GM19397 (cell line): ENCODE results near the gene ADARB1.

Experiments
- ATAC-seq: cut with Tn5 transposase; IDR thresholded peaks from one replicate; pipeline ENCODE4 v1.9.1; 2021; ENCODE audit warnings: mild to moderate bottlenecking, moderate library complexity; ENCODE audit not compliant: unreplicated experiment

Gene ADARB1

DNA sequence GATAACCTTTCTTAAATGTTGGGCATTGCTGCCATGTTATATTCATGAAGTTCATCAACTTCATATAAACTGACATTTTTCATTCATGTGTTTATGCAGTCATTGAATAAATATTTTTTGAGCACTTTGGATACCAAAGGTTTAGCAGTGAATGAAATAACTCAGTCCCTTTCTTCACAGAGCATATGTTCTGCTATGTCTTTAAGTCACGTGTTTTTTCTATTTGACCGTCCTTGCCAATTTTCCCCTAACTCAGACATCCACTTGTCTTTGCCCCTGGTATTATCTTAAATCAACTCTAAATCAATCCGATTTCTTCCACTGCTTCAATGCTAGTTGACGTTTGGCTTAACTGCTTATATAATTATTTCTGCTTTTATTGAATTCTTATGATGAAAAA is 16.6 kb downstream of the ADARB1 start:
- no peak for ATAC-seq

DNA sequence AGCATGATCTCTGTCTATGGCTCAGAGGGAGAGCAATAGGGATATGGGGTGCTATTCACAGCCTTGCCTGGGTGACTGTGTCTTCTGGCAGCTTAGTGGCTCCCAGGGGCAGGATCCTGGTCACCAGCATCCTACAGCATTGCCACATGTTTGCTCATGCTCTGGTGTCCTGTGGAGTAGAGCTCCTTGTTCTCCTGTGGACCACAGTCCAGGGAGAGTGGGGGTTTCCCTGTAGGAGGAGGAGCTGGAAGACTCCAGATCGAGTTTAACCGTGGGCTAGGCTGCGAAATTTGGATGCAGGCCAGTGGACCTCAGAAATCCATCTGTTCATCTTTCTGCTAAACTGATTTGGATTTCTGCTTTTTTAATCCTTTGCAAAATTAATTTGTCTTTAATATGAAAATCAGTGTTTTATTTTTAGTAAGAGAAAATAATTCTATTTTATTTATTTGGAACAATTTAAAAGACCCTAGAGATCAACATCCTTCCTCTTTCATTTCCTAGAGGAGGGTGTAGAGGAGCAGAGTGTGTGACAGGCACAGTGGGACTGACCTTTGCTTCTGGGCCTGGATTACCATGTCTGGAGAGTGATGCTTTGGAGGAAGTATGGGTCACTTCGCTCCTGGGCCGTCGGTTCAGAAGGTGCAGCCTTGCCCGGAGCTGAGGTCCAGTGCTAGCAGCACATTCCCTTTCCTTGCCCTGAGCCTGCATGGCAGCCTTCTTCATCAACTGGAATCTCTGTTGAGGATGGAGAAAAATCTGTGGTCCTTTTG is 17.4 kb downstream of the ADARB1 start:
- no peak for ATAC-seq

DNA sequence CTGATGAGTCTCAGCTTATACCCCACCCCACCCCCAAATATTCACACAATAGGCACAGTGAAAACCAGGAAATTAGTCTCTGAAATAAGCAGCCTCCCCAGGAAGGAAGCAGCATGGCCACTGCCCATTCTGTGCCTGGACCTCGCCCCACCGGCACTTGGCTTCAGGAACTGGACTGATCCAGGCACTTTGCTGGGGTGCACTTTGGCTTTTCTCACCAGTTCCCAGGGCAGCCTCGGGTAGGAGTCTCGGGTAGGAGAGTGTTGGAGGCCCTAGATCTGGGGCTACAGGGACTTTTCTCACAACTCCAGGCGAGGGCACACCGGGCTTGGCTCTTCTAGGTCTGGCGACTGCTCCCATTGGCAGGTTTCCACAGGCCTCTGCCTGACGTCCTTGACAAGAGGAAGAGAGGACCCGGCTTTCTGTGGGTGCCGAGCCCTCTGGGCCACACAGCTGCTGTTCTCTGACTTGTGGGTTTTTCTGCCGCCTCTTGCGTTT is 18.7 kb downstream of the ADARB1 start:
- no peak for ATAC-seq

DNA sequence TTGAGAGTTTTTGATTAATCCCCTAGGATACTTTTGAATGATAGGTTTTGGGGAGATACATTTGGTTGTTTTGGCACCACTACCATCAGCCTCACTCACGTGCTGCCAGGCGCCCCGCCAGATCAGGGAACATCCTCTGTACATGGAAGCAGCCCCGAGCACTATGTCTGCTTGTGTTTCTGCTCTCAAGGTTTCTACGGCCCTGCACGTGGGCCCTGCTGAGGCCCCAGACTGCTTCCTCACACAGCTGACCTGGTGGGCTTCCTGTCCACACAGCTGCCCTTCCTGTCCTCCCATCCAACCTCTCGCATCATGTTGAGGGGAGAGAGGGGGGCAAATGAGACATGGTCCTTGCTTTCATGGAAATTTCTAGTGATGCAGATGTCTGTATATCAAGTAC is 20.0 kb downstream of the ADARB1 start:
- no peak for ATAC-seq

DNA sequence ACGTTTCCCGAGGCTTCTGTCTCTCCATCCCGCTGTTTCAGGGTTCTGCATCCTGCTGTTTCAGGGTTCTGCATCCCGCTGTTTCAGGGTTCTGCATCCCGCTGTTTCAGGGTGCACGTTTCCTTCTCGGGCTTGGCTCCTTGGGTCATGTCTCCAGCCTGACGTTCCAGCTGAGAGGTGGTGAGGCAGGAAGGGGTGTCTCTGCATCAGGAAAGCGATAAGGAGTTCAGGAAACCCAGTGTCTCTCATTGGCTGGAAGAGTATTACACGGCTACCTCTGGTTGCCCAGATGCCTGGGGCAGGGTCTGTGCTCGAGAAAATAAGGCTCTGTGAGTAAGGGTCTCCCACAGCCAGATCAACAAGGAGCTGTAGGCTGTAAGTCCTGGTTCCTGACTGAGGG is 21.1 kb downstream of the ADARB1 start:
- no peak for ATAC-seq

DNA sequence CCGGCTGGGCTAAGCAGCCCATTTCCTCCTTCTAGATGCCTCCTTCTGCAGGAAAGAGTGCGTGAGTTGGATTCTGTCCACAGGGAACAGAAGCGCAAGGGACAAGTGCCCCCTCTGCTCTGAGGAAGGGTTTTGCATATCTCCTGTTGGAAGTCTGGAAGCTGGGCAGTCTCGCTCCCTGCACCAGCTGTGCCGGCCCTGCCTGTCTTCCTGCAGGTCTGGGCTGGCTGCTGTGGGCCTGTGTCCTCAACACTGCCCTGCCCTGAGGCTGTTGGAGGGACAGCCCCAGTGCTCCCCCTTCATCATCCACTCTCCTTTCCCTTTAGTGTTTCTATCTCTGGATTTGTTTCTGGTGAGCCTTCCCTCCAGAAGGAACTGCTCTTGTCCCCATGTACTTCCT is 21.8 kb downstream of the ADARB1 start:
- no peak for ATAC-seq

DNA sequence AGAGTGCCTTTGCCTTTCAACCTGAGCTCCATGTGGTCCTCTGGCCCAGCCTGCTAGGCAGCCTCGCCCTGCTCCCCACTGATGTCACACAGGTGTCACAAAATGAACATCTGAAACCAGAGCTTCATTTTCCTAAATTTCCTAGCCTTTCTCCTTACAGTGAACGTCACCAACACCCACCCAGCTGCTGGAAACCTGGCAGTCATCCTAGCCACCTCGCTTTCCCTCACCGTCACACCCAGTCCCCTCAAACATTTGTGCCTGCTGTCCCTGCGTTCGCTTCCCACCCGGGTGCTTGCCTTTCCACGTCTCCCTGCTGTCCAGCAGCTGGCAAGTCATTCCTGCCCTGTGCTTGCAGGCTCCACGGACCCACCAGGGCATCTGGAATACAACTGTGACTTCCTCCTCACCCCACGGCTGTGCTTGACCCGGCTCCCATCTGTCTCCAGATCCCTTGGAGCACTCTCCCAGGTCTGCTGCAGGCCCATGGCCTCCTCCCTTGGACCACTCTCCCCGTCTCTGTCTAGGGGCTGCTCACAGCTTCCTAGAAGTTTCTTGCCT is 23.5 kb downstream of the ADARB1 start:
- no peak for ATAC-seq

DNA sequence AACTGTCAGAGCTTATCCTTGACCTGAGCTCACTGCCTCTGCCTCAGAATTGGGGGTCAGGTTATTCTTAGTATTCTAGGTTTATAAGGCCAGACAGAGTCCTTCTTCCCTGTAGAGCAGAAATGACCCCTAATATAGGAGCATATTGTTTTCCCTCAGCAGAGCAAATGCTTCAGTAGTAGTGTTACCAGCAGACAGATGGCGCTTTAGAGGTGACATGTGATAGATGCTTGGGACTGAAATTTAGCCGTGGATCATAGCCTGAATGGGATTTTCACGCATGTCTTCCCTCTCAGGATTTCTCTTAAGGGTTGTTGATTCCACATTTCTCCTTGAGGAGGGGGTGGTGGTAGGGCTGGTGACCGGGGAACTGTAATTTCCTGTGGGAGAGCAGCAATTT is 24.5 kb downstream of the ADARB1 start:
- no peak for ATAC-seq

DNA sequence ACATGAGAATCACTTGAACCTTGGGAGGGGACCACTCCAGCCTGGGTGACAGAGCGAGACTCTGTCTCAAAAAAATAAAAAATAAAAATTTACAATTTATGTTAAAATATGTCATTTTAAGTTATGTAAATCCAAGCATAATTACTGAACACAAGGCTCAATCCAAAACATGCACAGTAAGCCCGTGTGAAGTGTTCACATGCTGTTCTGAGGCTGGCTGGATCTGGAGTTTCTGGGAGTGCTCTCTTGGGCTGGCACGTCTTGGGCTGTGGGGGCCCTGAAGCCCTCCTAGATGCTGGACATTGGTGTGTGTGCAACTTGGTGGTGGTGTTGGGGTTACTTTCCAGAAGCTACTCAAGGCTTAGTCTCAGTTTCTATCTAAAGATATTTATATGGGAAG is 25.2 kb downstream of the ADARB1 start:
- ATAC-seq, result no peak

DNA sequence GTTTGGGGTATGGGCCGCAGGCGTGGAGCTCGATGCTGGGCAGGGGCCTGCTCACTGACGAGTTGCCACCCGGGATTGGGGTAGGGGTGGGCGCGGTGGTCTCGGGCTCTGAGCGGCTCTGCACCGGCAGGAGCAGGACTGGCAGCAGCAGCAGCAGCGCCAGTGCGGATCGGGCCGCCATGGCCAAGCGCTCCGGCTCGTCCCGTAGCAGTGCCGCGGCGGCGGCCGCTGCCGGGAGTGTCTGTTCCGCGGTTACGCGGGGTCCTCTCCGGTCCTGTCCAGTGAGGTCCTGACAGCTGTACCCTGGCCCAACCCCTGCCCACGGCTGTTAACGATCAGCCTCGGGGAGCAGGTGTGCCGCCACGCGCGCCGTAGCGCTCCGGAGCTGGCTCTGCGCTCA is 26.5 kb downstream of the ADARB1 start:
- no peak for ATAC-seq

DNA sequence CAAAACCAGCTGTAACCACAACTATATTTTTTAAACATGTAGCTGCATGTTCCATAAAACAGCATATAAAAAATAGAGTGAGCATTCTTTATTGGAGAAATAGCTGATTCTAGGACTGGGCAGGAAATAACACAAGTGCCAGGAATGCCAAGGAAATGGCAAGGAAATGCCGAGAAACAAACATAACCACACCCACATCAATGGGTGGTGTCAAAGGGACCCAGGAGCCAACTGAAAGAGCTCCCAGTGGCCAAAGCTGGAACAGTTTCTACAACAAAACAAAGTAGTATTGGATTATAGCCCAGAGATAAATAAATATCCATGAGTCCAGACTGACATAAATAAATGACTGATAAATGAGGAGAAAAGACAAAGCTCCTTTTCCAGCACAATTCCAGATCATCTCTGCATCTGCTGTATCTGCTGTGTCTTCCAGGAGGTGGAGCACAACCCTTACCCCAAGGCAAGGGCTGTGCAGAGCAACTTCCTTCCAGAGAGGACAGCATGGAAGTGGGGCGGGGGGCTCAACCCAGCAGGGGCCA is 28.1 kb downstream of the ADARB1 start:
- ATAC-seq, result no peak

DNA sequence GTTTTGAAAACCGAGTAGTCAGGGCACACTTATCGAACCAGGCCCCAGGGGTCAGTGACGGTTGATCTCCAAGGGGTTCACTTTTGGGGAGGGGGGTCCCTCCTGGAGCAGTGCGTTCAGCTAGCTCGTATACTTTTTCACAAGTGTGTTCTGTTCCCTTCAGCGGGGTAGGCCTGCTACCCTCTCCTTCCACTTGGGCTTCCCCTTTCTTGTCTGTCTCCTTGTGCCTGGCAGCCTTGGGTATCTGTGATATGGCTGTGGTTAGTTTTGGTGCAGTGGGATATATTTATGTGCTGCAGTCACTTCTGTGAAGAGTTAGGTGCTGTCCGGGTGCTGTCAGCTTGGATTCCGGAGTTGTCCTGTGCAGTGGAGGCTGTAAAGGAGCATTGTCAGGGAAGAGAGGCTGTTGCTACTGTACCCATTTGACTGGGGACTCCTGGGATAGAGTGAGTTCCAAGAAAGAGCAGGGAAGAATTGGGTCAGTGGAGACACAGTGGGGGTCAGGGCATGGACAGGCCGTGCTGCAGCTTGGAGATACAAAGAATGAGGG is 29.7 kb downstream of the ADARB1 start:
- no peak for ATAC-seq

DNA sequence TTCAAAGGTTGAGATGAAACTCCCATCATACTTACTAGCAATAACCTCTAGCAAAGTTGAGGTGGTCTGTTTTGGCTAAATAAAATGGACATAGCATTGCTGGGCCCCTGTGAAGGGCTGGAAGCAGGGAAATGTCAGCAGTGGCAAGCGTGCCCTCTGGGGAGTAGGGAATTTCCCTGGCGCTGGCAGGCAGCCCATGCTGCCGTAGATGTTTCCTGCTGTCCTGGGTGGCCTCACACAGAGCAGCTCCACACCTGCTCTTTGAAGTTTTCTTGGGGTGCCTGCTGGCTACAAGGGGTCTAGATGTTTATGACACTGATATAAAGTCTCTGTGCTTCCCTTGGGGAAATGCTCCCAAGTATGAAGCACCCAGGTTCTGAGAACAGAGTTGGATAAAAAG is 30.2 kb downstream of the ADARB1 start:
- ATAC-seq, result no peak

DNA sequence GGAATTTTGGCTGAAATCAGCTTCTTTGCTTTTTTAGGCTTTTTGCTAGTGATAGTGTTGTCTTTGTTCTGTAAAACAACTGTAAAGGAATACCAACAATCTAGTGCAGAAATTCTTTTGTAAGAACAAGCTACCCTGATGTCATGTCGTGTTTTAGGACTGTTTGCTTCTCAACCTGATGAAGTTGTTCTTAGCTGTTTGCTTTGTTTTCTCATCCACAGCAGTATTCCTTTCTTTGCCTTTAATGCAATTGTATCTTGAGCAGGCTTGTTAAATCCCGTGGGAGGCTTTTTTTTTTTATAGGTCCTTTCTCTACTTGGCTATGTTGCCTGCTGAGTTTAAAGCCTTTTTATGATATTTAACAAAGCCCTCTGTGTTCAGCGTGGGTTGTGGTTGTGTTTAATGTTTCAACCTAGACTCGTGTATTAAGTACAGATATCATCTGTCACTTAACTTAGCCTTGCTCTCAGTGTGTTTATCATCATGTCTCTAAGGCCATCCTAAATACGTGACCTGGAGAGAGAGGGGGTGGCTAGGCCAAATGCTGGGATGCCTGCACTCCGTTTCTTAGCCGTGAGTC is 31.6 kb downstream of the ADARB1 start:
- no peak for ATAC-seq

DNA sequence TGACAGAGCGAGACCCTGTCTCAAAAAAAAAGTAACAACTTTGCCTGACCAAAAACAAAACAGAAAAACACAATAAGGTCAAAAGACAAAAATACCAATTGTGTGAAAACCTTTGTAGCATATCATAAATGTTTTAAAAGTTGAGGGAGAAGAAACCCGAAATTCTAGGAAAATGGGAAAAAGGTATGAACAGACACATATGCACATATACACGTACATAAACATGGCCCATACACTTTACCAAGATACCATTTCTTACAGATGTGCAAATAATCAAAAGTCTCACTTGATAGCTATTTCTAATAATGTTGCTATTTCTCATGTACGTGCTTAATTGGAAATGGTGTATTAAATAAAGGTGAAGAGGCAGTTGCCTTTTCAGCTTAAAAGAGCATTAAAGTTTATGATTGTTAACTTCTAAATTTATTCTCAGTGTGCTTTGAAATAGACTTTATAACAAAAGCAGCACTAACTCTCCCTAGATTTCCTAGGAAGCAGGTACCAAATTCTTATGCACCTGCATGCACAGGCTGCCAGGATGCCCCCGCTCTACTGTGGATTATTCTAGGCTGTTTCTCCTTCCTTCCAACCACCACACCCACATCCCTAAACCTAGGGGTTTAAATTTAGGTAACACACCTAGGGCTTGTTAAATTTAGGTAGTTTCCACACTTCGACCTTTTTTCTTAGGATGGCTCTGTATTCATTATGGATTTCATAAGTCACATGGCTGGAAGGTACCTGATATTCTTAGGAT is 33.8 kb downstream of the ADARB1 start:
- no peak for ATAC-seq

DNA sequence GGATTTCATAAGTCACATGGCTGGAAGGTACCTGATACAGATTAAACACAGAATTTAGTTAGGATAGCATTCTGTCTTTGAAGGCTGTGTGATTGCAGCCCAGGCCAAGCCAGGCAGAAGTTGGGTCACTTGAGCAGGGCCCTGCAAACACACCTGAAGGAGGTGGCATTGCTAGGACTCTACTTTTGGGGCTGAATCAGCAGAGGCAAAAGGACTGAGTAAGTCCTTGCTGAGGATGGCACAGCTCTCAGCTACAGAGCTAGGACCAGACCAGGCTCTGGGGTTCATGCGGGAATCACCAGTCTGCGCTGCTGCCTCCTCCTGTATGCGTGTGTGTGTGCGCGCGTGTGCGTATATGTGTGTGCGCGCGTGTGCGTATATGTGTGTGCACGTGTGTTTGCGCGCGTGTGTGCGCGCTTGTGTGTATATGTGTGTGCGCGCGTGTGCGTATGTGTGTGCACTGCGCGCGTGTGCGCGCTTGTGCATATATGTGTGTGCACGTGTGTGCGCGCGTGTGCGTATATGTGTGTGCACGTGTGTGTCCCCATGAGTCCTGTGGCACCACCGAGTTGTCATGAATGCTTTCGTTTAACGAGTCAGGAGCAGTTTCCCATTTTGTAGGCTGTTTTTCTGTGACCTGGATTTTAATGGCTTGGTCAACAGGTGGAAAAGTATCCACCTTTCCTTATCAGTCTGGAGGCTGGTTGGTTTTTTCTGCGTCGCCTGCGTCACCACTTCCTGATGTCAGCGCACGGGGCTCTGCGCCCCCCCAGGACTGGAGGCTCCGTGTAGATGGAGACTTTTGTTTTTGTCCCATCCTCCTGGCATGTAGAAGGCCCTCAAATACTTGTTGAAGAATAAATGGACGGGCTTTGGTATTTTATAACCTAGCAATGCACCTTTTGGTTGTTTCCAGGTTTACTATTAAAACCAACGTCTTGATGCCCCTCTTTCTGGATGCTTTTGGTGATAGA is 34.7 kb downstream of the ADARB1 start:
- no peak for ATAC-seq

DNA sequence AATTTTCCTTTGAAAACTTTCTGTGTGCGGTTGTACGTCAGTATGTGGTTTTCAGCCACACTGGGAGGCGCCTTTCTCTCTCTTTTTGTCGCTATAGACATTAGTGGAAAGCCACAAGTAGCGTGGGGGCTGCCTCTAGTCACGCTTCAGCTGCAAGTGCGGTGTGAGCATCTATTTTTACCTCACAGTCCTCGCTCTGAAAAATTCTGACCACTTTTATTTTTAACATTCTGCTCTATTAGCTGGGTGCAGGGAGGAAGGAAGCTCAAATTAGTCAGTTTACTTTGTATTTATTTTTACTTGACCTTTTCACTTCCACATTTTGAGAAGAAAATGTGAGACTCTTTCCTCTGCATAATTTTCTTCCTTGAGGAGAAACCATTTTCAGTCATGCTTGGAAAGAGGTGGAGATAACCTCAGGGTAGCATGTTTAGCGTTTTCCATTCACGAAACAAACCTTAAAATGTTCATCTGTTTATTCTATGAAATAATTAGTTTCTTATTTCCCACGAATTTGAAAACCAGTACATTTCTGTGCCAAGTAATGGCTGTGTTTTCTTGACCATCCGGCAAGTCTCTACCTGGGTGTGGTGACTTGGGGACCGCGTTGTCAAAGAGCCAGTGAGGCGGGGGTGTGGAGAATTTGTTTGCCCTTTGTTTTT is 35.6 kb downstream of the ADARB1 start:
- ATAC-seq, result peak; percentile 80

DNA sequence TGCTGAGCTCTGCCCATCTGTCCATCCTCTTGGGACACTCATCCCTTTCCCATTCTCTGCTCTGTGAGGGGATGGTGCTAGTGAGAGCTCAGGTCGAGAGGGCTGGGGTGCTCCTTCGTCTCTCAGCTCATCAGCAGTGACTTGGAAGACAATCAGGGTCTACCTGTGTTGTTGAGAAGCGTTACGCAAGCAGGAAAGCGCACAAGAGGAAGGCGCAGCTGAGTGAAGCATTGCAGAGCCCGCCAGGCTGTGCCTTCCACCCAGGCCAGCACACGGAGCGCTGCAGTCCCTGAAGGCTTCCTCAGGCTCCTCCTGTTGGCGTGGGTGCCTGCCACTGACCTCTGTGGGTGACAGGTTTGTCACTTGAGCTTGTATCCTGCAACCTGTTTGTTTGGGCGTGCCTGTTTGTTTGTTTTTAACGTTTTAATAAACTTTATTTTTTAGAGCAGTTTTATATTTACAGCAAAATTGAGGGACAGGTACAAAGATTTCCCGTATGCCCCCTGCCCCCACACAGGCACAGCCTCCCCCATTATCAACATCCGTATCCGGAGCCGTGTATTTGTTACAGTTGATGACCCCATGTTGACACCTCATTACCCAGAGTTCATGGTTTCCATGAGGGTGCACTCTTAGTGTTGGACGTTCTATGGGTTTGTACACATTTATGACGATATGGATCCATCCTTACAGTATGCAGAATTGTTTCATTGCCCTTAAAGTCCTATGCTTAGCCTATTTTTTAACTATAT is 36.7 kb downstream of the ADARB1 start:
- no peak for ATAC-seq

DNA sequence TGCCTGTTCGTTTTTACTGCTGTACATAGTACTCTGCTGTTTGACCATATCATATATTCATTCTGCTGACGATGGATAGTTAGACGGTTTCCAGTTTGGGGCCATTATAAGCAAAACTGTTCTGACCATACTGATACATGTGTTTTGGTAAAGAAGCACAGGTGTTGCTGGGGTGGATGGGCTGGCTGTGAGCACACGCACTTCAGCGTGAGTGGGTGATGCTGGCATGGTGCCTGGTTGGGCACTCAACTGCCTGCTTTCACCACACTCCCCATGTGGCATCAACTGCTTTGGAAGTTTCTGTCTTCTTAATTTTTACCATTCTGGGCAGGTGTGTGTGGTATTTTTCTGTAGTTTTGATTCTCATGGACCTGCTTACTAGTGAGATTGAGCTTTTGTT is 37.3 kb downstream of the ADARB1 start:
- no peak for ATAC-seq
